Stimulated activated CD4-positive, alpha-beta T cell treated with anti-CD3 and anti-CD28 coated beads, Interleukin-2, amount 100 ng/mL, for 24 hours (primary cell): ENCODE data around the gene FSTL1.

Source experiments
- DNase-seq, 2 donors: peaks; one replicate each; pipeline ENCODE4 v3.0.0-alpha.2; 2020

The FSTL1 gene

DNA sequence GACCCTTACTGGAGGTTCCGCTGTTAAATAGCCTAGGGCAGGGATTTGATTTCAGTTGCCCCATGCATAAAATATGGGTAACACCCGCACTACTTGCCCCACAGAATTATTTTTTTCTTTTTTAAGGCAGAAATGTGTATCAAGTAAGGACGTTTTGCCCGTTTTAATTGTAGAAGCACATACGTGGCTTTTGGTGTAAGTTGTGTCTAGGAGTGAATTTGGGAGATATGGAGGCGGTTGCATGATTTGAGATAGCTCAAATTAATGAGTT, 101.0 kb downstream of the FSTL1 start:
- DNase-seq = no peak

DNA sequence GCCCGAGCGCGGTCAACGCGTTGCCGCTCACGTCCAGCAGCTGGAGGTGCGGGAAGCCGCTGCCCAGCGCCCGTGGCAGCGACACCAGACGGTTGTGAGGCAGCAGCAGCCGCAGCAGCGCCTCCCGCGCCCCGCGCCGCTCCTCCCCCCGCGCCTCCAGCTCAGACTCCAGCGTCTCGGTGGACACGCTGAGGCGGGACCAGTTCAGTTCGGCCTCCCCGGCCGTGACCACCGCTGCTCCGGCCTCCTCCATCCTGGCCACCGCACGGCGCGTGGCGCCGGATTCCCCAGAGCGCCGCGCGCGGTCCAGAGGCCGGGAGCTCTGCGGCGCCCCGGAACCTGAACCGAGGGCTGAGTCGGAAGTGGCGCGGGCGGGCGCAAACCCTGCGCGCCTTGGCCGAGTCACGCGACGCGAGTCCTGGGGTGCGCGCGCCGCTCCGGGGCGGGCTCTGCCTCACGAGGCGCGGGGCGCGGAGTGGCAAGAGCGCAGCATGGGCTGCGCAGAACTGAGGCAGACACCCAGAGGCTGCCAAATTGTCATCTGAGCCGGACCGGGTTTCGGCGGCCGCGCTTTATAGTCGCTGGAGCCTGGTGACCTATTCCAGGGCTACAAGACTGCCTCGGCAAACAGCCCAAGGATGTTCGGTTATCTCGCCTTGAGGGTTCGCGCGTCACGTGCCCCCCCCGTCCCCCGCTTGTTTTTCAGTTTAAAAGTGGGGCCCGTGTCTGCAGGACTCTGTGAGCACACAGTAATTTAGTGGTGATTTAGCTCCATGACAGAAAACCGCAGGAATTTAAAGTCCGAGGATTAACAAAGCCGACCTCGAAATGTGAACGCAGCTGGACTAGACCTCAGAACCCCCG, 101.6 kb downstream of the FSTL1 start, which contains the start of gene LRRC58:
Gene LRRC58, minus strand, starts transcription at position 364 of the 864 bp plus-strand sequence. Its CDS starts 111 bp downstream, at position 253.
- DNase-seq = peak; percentile 89 to 91

DNA sequence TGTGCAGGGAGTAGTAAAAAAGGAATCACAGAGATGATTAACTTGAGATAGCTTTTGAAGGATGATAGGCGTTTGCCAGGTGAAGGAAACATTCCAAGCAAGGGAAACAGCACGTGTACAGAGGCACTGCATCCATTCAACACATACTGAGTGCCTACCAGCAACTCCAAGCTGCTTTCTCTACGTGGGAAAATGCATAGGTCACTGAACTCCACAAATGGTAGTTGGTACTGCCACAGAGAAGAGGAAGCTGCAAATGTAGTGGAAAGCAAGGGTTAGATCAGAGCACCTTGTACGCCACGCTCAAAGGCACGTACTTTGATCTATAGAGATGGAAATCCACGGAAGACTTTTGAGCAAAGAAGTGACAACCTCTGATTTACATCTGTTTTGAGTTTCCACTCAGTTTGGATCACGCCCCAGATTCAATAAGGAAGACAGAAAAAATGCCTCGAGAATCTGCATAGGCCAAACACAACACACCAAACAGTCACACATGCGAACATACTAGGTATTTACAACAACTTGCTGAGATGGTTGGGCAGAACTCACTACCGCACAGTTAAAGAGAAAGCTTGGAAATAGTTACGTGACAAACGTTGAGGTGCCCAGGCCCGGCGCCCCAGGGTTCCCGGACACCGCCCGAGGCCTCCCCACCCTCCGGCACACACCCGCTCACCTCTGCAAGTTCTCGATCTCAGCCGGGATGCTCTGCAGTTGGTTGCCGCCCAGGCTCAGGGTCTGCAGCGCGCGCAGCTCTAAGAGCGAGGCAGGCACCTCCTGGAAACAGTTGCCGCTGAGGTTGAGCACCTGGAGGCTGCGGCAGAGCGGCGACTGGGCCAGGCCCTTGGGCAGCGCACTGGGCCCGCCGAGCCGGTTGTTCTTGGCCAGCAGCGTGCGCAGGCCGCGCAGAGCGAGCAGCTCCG, 102.5 kb downstream of the FSTL1 start:
- DNase-seq = peak; percentile 57 to 60

DNA sequence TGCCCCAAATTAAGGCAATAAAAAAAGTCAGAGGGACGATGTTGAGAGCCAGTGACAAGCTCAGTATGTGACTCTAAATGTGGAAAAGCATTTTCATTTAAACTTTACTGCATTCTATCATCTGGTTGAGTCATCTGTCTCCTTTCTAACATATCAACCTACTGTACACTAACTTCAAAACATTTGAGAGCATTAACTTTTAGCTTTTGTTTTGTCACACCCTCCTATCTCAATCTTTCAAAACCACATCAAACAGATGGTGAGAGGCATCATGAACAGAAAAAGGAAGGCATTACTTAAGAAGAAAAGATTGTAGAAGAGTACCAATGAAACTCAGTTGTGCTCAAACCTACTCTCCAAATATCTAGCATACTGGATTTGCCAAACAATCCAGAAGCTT, 106.4 kb downstream of the FSTL1 start:
- DNase-seq = no peak
